ENCODE data around the gene KREMEN2. TPM values are rescaled to one million over a fixed set of nuclear protein-coding genes. Genes with fewer than 3 reads are reported as not detected.

KREMEN2 gene
- total and polyA plus RNA-seq, 2 of the 4 experiments (the other 2 are of a cell fraction) = 0.03 TPM; not detected in 1

DNA sequence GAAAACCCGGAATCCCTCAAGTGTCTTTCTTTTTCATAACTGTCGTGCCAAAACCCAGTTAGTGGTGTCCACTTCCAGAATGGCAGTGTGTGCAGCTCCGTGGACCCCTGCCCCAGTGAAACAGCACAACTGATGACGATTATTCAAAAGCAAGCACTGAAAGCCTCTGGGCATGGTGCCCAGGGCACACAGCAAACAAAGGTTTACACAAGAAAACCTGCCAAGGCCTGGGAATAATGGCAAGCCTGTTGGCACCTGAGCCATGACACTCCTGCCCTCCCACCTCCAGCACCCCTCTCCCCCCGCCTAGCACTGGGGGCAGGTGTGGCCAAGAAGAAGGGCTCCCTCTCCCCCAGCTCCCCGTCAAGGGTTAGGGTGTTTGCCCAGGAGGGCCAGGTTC is 13.4 kb downstream of the KREMEN2 start:
- no peak overlapping the region for H3K27ac ChIP-seq (ENCODE audit: insufficient read depth, low read length)
- no peak overlapping the region for H3K14ac ChIP-seq (replicated peaks; ENCODE audit: low read depth, low read length)
- no peaks in the 10 kb centered on the region for H3K36me3 ChIP-seq (ENCODE audit: control insufficient read depth, insufficient read depth, low read length)
- no peak overlapping the region for H4K5ac ChIP-seq (ENCODE audit: low read depth, low read length)
- no peak overlapping the region for H3K4me3 ChIP-seq (ENCODE audit: insufficient read depth, low read depth, low read length)
- no peak overlapping the region for H4K8ac ChIP-seq (ENCODE audit: low read depth in 2 of 2, low read length in 2 of 2)
- H3K9me3 ChIP-seq (ENCODE audit: control insufficient read depth, insufficient read depth, low read length) = no peaks in the 10 kb centered on the region
- H2BK120ac ChIP-seq (ENCODE audit: low read depth, low read length) = no peak overlapping the region
- POLR2A ChIA-PET (ENCODE audit: unreplicated experiment) = no interaction called here
- no peak overlapping the region for H3K18ac ChIP-seq (ENCODE audit: low read depth, low read length)
- H3K4me2 ChIP-seq (ENCODE audit: low read depth, low read length) = no peak overlapping the region
- no peak for TF ChIP-seq RCOR1 (IDR thresholded peaks at IDR 0.05; ENCODE audit: insufficient replicate concordance, low read length)
- no peak for TF ChIP-seq POLR2A (IDR thresholded peaks at IDR 0.05; ENCODE audit: low read depth, low read length)
- TF ChIP-seq, protein P1, sequence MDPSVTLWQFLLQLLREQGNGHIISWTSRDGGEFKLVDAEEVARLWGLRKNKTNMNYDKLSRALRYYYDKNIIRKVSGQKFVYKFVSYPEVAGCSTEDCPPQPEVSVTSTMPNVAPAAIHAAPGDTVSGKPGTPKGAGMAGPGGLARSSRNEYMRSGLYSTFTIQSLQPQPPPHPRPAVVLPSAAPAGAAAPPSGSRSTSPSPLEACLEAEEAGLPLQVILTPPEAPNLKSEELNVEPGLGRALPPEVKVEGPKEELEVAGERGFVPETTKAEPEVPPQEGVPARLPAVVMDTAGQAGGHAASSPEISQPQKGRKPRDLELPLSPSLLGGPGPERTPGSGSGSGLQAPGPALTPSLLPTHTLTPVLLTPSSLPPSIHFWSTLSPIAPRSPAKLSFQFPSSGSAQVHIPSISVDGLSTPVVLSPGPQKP (IDR thresholded peaks at IDR 0.05; ENCODE audit: borderline replicate concordance, low read depth, low read length) = no peak
- no peak for TF ChIP-seq MAFK (IDR thresholded peaks at IDR 0.05; ENCODE audit: low read depth, low read length)
- TF ChIP-seq RAD21 (IDR thresholded peaks at IDR 0.05; ENCODE audit: low read length) = no peak
- no peak for TF ChIP-seq NFE2L2 (IDR thresholded peaks at IDR 0.05; ENCODE audit: low read depth, low read length)
- TF ChIP-seq RFX5 (IDR thresholded peaks at IDR 0.05; ENCODE audit: low read depth, low read length) = no peak
- no peak for TF ChIP-seq MXI1 (IDR thresholded peaks at IDR 0.05; ENCODE audit: borderline replicate concordance, low read depth, low read length)
- no peak for TF ChIP-seq SMC3 (IDR thresholded peaks at IDR 0.05; ENCODE audit: low read depth, low read length)
- TF ChIP-seq CHD1 (IDR thresholded peaks at IDR 0.05; ENCODE audit: low read depth, low read length) = no peak
- TF ChIP-seq BHLHE40 (IDR thresholded peaks at IDR 0.05; ENCODE audit: low read depth, low read length) = no peak
- in situ Hi-C loops (cut with MboI; ENCODE audit: low sequenced_read_pairs) = no loop called here
- H3K27me3 ChIP-seq (ENCODE audit: control insufficient read depth, insufficient read depth, low read length) = no peaks in the 10 kb centered on the region
- H3K9me1 ChIP-seq (ENCODE audit: insufficient read depth, low read length) = 0 out of 2 replicates have a peak, but pooled peaks cover 4% of the 10 kb centered on the region
- dilution Hi-C loops (cut with HindIII; ENCODE audit: low sequenced_read_pairs, unreplicated experiment) = no loop called here
- H2AK5ac ChIP-seq (ENCODE audit: low read depth, low read length) = no peak overlapping the region
- CTCF ChIA-PET = no interaction called here
- intact Hi-C loops (cut with micrococcal nuclease) = no loop called here
- H3K79me1 ChIP-seq (ENCODE audit: low read depth in 1 of 2, low read length in 2 of 2) = peaks cover 14 to 22% of the 10 kb centered on the region in 2 experiments
- no peak for ATAC-seq (ENCODE audit: low read depth)
- no peak for DNase-seq
- H2BK20ac ChIP-seq (ENCODE audit: low read depth, low read length) = no peak overlapping the region
- no peak overlapping the region for H3K23ac ChIP-seq (ENCODE audit: low read depth, low read length)
- H3K56ac ChIP-seq (ENCODE audit: extremely low read depth, insufficient read depth, low read length) = no peak overlapping the region
- 46% methylated on average over 4 of the region's 6 CpGs; no CpG with 5 or more reads in 1 of the 2 experiments for WGBS, 2 experiments (ENCODE audit: extremely low coverage in 2 of 2, insufficient read length in 1 of 2)
- H4K91ac ChIP-seq (ENCODE audit: insufficient read depth, low read depth, low read length) = no peak overlapping the region
- H4K20me1 ChIP-seq (ENCODE audit: insufficient read depth, low read length) = peaks cover 1% of the 10 kb centered on the region; the same call in 1 of the 2 replicates
- no peak overlapping the region for H2AK9ac ChIP-seq (replicated peaks; ENCODE audit: low read depth, low read length, poor library complexity)
- no peak overlapping the region for H3K9ac ChIP-seq (ENCODE audit: low read depth, low read length)
- no TSS peak for BruUV-seq (replicated peaks)
- H2BK15ac ChIP-seq (ENCODE audit: low read depth, low read length) = no peak overlapping the region
- peaks cover 4% of the 10 kb centered on the region for H3K4me1 ChIP-seq (ENCODE audit: control insufficient read depth, insufficient read depth, low read length)
- no peak overlapping the region for H3K4ac ChIP-seq (ENCODE audit: low read depth, low read length)
- H2AFZ ChIP-seq (replicated peaks; ENCODE audit: low read length, poor library complexity) = peak overlapping the region; percentile 7
- H2BK5ac ChIP-seq (ENCODE audit: low read depth, low read length, poor library complexity, severe bottlenecking) = no peak overlapping the region
